ENCODE measurements around the gene PPP1R1B.

DNA sequence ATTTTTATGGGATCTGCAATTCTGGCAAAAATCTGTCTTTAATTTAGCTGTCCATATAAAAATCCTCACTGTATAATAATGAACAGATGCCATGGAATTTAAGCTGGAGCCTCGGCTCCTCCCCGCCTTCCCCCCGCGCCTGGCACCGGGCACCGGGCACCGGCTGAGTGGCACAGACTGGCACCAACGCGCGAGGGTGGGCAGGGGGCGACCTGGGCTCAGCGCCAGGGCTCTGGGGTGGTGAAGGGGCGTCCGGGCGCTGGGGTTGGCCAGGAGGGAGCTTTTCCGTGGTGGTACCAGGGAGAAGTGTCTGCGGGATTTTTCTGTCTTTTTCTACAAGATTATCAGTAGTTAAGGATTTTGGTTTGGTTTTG, 28.1 kb upstream of the PPP1R1B start:
- TF ChIP-seq CTCF (IDR thresholded peaks at IDR 0.05) (no peak), POLR2A (IDR thresholded peaks at IDR 0.05) (no peak)
